Astrocyte of the cerebellum (primary cell): ENCODE data around the gene FSD2.

Source experiments
- DNase-seq: peaks from one replicate; pipeline ENCODE4 v3.0.0-alpha.2; 2011; ENCODE audit warnings: low read depth
- H3K4me3 ChIP-seq: 2 replicates; pipeline ENCODE4 v1.5.1; 2011; ENCODE audit warnings: mild to moderate bottlenecking, low read depth, low read length, moderate library complexity
- CTCF ChIP-seq: IDR thresholded peaks from 2 replicates; pipeline ENCODE4 v1.5.1; 2012; ENCODE audit warnings: low read length, low read depth, moderate library complexity, mild to moderate bottlenecking; ENCODE audit errors: missing control alignments
- in situ Hi-C: cut with HindIII; loops from 2 replicates; pipeline ENCODE4 v1.10.0; 2017; ENCODE audit warnings: low sequenced_read_pairs

FSD2 gene

GRCh38 chr15:82764117-82764490, 41.8 kb downstream of the FSD2 start:
- no peak overlapping the region for H3K4me3 ChIP-seq
- DNase-seq = no peak
- in situ Hi-C loops = no loop called here
- TF ChIP-seq CTCF = no peak

- no peak for DNase-seq
- H3K4me3 ChIP-seq = no peak overlapping the region
- no peak for TF ChIP-seq CTCF
Measured at GRCh38 chr15:82763361-82764116, 42.3 kb downstream of the FSD2 start.

GRCh38 chr15:82751308-82751707, 54.6 kb downstream of the FSD2 start:
- H3K4me3 ChIP-seq = peak overlapping the region; percentile 66
- DNase-seq = no peak
- in situ Hi-C loops = no loop called here
- TF ChIP-seq CTCF = no peak

More at GRCh38 chr15:82763361-82764116, 42.3 kb downstream of the FSD2 start:
- in situ Hi-C loops = no loop called here

GRCh38 chr15:82750831-82751180, 55.1 kb downstream of the FSD2 start:
- in situ Hi-C loops = no loop called here
- TF ChIP-seq CTCF = peak; percentile 6
- DNase-seq = no peak
- H3K4me3 ChIP-seq = peak overlapping the region; percentile 66

GRCh38 chr15:82749951-82750830, 55.7 kb downstream of the FSD2 start:
- in situ Hi-C loops = no loop called here
- peak overlapping the region; percentile 66 for H3K4me3 ChIP-seq
- peak; percentile 90 for DNase-seq
- no peak for TF ChIP-seq CTCF

- TF ChIP-seq CTCF = no peak
- no peak overlapping the region for H3K4me3 ChIP-seq
- in situ Hi-C loops = no loop called here
- no peak for DNase-seq
Measured at GRCh38 chr15:82748315-82748714, 57.6 kb downstream of the FSD2 start.
